Ishikawa (cell line): ENCODE results near the gene PTPRM.

Experiments
- CEBPB ChIP-seq: IDR thresholded peaks from 2 replicates; pipeline ENCODE4 v1.6.1; 2012
- CREB1 ChIP-seq: IDR thresholded peaks from 2 replicates; pipeline ENCODE4 v1.6.1; 2012; ENCODE audit warnings: low read depth
- EGR1 ChIP-seq: IDR thresholded peaks from 2 replicates; pipeline ENCODE4 v1.6.1; 2012
- EP300 ChIP-seq: IDR thresholded peaks from 2 replicates; pipeline ENCODE4 v1.6.1; 2012; ENCODE audit warnings: borderline replicate concordance
- FOXM1 ChIP-seq: IDR thresholded peaks from 2 replicates; pipeline ENCODE4 v1.6.1; 2012; ENCODE audit warnings: low read depth, borderline replicate concordance
- RAD21 ChIP-seq: IDR thresholded peaks from 2 replicates; pipeline ENCODE4 v1.6.1; 2012; ENCODE audit warnings: low read depth
- REST ChIP-seq: IDR thresholded peaks from 2 replicates; pipeline ENCODE4 v1.6.1; 2012; ENCODE audit warnings: low read depth, mild to moderate bottlenecking
- TAF1 ChIP-seq: IDR thresholded peaks from 2 replicates; pipeline ENCODE4 v1.6.1; 2012; ENCODE audit warnings: low read depth, mild to moderate bottlenecking
- TEAD4 ChIP-seq: IDR thresholded peaks from 2 replicates; pipeline ENCODE4 v1.6.1; 2012
- YY1 ChIP-seq: IDR thresholded peaks from 2 replicates; pipeline ENCODE4 v1.6.1; 2012; ENCODE audit warnings: low read depth

- TF ChIP-seq REST, result no peak
- TF ChIP-seq CEBPB, result no peak
- TF ChIP-seq EP300, result no peak
- no peak for TF ChIP-seq RAD21
- no peak for TF ChIP-seq FOXM1
- no peak for TF ChIP-seq TEAD4
- TF ChIP-seq YY1, result no peak
- no peak for TF ChIP-seq EGR1
- TF ChIP-seq TAF1, result no peak
- no peak for TF ChIP-seq CREB1
These were observed 247.7 kb downstream of the PTPRM start for GRCh38 chr18:7814754-7815315.
